ENCODE measurements around the gene TMEM200C.

DNA sequence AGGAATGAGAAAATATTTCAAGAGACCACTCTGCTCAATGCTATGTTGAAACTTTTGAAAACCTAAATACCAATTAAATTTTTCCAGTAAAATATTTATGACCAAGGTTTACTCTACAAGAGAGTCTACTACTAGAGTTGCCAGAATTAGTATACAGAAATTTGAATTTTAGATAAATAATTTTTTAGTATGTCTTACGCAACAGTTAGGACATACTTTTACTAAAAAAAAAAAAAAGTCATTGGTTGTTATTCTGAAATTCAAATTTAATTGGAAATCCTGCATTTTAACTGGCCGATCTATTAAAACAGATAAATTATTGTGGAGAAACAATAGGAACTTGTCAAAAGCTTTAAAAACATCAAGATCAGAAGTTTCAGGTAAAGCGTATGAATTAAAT is 49.1 kb upstream of the TMEM200C start:
- TF ChIP-seq, protein P1, sequence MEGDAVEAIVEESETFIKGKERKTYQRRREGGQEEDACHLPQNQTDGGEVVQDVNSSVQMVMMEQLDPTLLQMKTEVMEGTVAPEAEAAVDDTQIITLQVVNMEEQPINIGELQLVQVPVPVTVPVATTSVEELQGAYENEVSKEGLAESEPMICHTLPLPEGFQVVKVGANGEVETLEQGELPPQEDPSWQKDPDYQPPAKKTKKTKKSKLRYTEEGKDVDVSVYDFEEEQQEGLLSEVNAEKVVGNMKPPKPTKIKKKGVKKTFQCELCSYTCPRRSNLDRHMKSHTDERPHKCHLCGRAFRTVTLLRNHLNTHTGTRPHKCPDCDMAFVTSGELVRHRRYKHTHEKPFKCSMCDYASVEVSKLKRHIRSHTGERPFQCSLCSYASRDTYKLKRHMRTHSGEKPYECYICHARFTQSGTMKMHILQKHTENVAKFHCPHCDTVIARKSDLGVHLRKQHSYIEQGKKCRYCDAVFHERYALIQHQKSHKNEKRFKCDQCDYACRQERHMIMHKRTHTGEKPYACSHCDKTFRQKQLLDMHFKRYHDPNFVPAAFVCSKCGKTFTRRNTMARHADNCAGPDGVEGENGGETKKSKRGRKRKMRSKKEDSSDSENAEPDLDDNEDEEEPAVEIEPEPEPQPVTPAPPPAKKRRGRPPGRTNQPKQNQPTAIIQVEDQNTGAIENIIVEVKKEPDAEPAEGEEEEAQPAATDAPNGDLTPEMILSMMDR (IDR thresholded peaks at IDR 0.05; ENCODE audit: insufficient read depth, low read length, poor library complexity, severe bottlenecking) = no peak
- TF ChIP-seq EZH2phosphoT487 (conservative IDR thresholded peaks at IDR 0.05; ENCODE audit: low read length) = no peak
